HFF-Myc (cell line): ENCODE measurements around the gene IRF9.
A peak's percentile ranks its signal among the peaks of the same experiment; 100 is the strongest.

Experiments
- DNase-seq: peaks from one replicate; pipeline ENCODE4 v3.0.0-alpha.2; 2011; ENCODE audit warnings: low read depth; ENCODE audit errors: extremely low read depth
- H3K4me3 ChIP-seq: replicated peaks from 2 replicates; pipeline ENCODE4 v1.5.1; 2011; ENCODE audit warnings: low read depth, mild to moderate bottlenecking, control low read depth, low read length
- TF ChIP-seq, protein P1 (sequence below): IDR thresholded peaks from 2 replicates; pipeline ENCODE4 v1.5.1; 2012; ENCODE audit warnings: mild to moderate bottlenecking, low read depth, low read length, control low read depth; ENCODE audit errors: missing control alignments

Gene IRF9

DNA sequence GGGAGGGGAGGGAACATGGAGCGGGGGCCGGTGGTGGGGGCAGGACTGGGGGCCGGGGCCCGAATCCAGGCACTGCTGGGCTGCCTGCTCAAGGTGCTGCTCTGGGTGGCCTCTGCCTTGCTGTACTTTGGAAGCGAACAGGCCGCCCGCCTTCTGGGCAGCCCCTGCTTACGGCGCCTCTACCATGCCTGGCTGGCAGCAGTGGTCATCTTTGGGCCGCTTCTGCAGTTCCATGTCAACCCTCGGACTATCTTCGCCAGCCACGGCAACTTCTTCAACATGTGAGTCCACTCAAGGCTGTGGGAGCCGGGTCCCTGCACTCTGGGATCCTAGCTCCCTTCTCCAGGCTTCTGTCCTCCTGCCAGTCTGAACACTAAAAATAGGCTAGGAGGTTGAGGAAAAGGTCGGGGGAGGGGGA is 29.5 kb upstream of the IRF9 start:
- no peak overlapping the region for H3K4me3 ChIP-seq
- TF ChIP-seq, protein P1, sequence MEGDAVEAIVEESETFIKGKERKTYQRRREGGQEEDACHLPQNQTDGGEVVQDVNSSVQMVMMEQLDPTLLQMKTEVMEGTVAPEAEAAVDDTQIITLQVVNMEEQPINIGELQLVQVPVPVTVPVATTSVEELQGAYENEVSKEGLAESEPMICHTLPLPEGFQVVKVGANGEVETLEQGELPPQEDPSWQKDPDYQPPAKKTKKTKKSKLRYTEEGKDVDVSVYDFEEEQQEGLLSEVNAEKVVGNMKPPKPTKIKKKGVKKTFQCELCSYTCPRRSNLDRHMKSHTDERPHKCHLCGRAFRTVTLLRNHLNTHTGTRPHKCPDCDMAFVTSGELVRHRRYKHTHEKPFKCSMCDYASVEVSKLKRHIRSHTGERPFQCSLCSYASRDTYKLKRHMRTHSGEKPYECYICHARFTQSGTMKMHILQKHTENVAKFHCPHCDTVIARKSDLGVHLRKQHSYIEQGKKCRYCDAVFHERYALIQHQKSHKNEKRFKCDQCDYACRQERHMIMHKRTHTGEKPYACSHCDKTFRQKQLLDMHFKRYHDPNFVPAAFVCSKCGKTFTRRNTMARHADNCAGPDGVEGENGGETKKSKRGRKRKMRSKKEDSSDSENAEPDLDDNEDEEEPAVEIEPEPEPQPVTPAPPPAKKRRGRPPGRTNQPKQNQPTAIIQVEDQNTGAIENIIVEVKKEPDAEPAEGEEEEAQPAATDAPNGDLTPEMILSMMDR = no peak
- no peak for DNase-seq

DNA sequence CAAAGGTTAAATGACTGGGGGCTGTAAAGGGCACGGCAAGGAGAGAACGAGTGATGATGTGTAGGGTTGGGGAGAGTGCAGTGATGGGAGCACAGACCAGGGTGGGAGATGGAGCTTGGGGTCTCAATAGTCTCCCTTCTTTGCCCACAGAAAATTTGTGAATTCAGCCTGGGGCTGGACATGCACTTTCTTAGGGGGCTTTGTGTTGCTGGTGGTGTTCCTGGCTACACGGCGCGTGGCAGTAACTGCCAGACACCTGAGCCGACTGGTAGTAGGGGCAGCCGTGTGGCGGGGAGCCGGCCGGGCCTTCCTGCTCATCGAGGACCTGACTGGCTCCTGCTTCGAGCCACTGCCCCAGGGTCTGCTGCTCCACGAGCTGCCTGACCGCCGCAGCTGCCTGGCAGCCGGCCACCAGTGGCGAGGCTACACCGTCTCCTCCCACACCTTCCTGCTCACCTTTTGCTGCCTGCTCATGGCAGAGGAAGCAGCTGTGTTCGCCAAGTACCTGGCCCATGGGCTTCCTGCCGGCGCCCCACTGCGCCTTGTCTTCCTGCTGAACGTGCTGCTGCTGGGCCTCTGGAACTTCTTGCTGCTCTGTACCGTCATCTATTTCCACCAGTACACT is 28.9 kb upstream of the IRF9 start:
- TF ChIP-seq, protein P1 = no peak
- no peak overlapping the region for H3K4me3 ChIP-seq
- DNase-seq = no peak

DNA sequence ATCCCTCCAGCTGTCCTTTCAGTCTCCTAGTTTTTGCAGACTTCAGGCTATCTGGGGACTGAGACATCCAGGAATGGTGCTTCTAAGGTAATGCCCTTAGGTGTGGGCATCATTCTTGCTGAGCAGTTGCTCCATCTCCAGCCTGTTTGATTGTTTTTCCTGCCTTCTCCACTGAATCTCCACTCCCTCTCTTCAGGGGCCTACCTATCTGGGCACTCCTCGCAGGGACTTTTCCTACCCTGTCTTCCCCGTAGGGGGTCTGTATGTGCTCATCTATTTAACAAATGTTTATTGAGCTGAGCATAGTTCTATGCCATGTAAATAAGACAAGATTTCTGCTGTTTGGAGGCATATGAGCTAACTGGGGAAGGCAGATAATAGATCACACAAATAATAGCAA is 28.1 kb upstream of the IRF9 start:
- no peak for DNase-seq
- no peak overlapping the region for H3K4me3 ChIP-seq
- TF ChIP-seq, protein P1 = no peak

DNA sequence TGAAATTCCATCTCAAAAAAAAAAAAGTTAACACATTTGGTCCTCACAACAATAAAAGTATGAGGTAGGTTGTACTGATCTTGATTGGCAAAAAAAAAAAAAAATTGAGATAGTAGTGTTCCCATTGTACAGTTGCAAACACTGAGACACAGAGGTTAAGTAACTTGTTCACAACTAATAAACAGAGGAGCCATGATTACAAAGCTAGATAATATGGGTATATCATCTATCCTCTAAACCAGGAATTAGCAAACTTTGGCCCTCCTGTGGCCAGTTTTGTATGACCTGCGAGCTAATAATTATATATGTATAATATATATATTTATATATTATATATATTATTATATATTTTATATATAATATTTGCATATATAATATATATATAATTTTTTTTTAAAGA is 27.3 kb upstream of the IRF9 start:
- TF ChIP-seq, protein P1 = no peak
- no peak for DNase-seq
- H3K4me3 ChIP-seq = no peak overlapping the region

DNA sequence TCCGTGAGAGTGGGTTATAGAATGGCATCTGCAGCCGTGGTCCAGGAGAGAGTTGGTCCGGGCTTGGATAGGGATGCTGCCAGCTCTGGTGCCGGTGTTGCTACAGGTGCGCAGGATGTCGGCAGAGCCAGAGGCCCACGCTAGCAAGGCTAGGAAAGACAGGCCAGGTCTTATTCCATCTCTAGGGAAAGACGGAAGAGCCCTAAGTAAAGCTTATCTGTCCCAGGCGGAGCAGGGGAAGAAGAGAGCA is 25.6 kb upstream of the IRF9 start:
- H3K4me3 ChIP-seq = peak overlapping the region; percentile 79
- DNase-seq = no peak
- TF ChIP-seq, protein P1 = no peak

DNA sequence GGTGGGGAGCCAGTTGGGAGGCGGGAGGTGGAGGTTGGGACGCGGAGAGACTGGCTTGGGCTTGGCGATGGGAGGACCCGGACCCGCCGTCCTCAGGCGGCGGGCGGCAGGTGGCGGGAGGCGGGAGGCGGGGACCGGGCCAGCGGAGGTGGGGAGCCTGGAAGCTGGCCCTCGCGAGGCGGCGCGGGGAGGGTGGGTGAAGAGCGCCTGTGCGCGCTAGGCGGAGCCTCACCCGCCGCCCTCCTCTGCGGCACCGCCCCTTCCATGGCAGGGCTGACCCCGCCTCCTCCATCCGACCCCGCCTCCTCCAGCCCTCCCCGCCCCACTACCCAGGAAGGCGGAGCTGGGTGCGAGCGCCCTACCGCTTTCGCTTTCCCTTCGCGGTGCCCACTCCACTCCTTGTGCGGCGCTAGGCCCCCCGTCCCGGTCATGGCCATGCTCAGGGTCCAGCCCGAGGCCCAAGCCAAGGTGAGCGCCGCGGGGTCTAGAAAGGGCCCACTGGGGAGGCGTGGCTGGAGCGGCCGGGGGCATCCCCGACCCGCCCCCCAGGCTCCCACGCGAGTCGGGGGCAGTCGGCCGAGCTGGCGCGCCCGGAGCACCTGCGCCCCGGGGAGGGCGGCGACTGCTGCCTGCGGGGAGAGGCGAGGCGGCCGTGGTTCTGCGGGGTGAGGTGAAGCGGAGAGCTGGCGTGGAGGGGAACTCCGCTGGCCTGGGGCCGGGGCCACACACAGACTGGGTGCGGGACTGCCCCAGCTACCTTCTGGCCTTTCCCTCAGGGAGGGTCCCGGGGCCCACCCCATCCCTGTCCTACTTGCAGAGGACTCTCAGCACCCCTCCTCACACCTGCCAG is 25.0 kb upstream of the IRF9 start, which contains the start of gene PSME1:
Gene PSME1 (plus strand): TSS at position 361 of the 850 bp plus-strand sequence. CDS start 69 bp downstream, at position 430.
- DNase-seq = peak; percentile 44
- TF ChIP-seq, protein P1 = no peak
- peak within 1 kb of the TSS; percentile 79 for H3K4me3 ChIP-seq
